Stimulated activated CD8-positive, alpha-beta memory T cell treated with anti-CD3 and anti-CD28 coated beads, Interleukin-15, amount 100 ng/mL, for 4 hours (primary cell): ENCODE measurements around the gene LRRC14B.
"Not testable (repeated sequence)": the region's sequence is repeated elsewhere in the genome, so short reads cannot be mapped to it uniquely, and the experiment has no call there.

Source experiments
- DNase-seq, 2 donors: peaks; one replicate each; pipeline ENCODE4 v3.0.0-alpha.2; 2020; ENCODE audit warnings: low read depth in 2 of 2

The LRRC14B gene

DNA sequence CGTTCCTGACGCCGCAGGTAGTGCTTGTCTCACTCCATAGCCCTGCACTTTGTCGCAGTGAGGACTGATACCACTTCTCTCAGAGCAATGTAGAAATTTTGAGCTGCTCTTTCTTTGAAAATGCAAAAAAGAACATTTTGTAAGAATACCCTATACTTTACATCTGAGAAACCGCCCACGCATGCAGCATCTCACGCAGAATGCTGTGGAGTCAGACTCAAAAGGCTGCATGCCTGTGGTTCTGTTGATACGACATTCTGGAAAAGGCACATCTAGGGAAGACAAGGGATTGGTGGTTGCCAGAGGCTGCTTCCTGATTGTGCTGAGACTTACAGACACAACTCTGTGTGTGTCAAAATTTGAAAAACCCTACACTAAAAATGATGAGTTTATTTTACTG lies 46.6 kb downstream of the LRRC14B start:
- not testable (repeated sequence) for DNase-seq

DNA sequence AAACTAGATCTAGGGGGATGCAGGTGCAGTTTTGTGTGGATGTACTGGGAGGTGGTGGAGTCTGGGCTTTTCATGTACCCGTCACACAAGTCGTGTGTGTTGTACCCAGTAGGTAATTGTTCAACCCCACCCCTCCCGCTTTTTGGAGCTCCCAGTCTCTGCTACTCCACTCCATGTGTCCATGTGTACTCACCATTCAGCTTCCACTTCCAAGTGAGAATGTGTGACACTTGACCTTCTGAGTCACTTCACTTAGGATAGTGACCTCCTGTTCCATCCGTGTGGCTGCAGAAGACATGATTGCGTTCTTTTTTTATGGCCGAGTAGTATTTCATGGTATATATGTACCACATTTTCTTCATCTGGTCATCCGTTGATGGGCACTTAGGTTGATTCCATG lies 49.3 kb downstream of the LRRC14B start:
- DNase-seq = not testable (repeated sequence)

DNA sequence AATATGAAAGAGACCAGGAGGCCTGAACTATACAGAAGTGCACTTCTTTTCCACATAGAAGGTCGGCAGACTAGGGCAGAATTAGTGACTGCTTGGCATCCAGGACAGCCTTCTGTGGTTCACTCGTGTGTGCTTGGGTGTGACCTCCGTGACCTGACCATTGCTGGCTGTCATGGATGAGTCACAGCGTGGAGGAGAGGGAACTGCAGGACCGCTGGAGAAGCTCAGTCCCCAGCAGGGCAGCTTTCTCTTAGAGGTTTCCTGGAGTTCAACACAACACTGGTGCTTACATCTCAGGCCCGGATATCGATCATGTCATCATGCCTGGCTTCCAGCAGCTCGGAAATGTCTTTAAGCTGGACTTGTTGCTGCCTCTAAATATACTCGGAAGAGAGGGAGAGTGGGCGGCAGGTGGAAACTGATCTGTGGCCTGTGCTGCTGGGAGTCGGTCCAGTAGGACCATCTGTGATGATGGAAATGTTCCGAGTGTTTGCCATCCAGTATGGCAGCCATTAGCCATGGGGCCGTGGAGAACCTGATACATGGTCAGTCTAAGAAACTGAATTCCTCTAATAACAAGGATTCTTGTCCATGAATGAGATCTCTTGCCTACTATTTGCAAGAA lies 49.9 kb downstream of the LRRC14B start:
- DNase-seq = not testable (repeated sequence)

DNA sequence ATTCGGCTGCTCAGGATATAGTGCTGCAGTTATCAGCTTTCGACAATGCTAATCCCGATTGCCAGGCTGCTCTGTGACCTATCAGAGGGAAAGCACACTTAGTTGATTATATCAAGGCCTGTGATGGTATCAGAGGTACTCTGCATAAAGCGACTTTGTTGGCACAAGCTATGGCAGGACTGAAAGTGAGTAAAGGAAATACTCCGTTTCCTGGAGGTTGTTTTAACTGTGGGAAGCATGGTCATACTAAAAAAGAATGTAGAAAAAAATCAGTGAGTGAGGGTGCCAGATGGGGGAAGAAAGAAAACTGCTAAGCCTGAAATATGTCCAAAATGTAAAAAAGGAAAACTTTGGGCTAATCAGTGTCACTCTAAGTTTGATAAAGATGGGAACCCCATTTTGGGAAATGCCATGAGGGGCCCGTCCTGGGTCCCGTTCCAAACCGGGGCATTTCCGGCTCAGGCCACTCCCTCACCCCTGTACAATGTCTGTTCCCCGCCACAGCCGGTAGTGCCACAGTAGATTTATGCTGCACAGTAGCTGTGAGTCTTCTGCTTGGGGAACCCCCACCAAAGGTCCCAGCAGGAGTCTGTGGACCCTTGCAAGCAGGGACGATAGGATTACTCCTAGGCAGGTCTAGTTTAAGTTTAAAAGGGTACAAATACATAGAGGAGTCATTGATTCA lies 52.5 kb downstream of the LRRC14B start:
- not testable (repeated sequence) for DNase-seq

DNA sequence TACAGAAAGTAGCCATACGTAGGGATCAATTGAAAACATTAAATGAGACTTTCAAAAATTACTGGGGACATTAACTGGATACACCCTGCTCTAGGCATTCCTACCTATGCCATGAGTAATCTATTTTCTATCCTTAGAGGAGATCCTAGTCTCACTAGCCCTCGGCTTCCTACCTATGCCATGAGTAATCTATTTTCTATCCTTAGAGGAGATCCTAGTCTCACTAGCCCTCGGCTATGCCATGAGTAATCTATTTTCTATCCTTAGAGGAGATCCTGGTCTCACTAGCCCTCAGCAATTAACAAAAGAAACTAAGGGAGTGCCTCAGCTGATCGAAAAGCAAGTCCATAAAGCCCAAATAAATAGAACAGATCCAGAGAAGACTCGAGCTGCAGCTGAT lies 54.4 kb downstream of the LRRC14B start:
- not testable (repeated sequence) for DNase-seq
